GM12878 (cell line): ENCODE measurements around the gene RMP24.

Source experiments
- ATAC-seq: fragments of 200-7000 bp; cut with Tn5 transposase; 3 replicates; pipeline ENCODE4 v1.9.1; 2020; ENCODE audit warnings: mild to moderate bottlenecking, moderate library complexity
- BruUV-seq: library from RNA; stranded (reverse); fragments of 400-500 nt; replicated peaks from 2 replicates; lab custom pipeline; 2021; lab: Mats Ljungman, UMichigan
- CTCF ChIA-PET: fragments of 300-600 bp; sonication (Branson Sonifier 250); formaldehyde crosslinking; extraction: SDS; loops from one replicate; lab custom pipeline; 2021; ENCODE audit warnings: inconsistent platforms; lab: Yijun Ruan, JAX
- POLR2A ChIA-PET: fragments of 350-600 bp; formaldehyde crosslinking; extraction: SDS; loops from one replicate; lab custom pipeline; 2021; ENCODE audit warnings: inconsistent platforms; lab: Charles Lee
- RAD21 ChIA-PET: fragments of 300-600 bp; sonication (Branson Sonifier 250); formaldehyde crosslinking; loops from one replicate; lab custom pipeline; 2023; ENCODE audit warnings: antibody characterized with exemption; ENCODE audit not compliant: unreplicated experiment; lab: Charles Lee
- SMC1A ChIA-PET: fragments of 300-600 bp; sonication (Branson Sonifier 250); formaldehyde crosslinking; loops from one replicate; lab custom pipeline; 2023; ENCODE audit not compliant: unreplicated experiment, uncharacterized antibody; lab: Charles Lee
- DNase-seq: peaks from one replicate; pipeline ENCODE4 v3.0.0-alpha.2; 2011; ENCODE audit warnings: low read depth, low spot score
- FAIRE-seq: peaks from 3 replicates; lab custom pipeline; 2011; peaks lifted over from hg19 to GRCh38; lab: Jason Lieb, UNC
- H2AFZ ChIP-seq: 2 replicates; pipeline ENCODE4 v1.6.0; 2011; ENCODE audit warnings: low read depth, low read length, control low read depth; ENCODE audit not compliant: control insufficient read depth
- H3K27ac ChIP-seq: 2 replicates; pipeline ENCODE4 v1.5.1; 2011; ENCODE audit warnings: control low read depth; ENCODE audit not compliant: control insufficient read depth, insufficient read depth
- H3K27me3 ChIP-seq, 2 experiments: replicated peaks in 1 of 2; 2 replicates each; pipeline versions ENCODE4 v1.6.0 to v1.6.1; 2011; ENCODE audit warnings: low read length in 1 of 2; ENCODE audit not compliant: control insufficient read depth in 2 of 2, insufficient read depth in 2 of 2
- H3K36me3 ChIP-seq, 2 experiments: 2 replicates each; pipeline ENCODE4 v1.5.1; 2011; ENCODE audit warnings: low read length in 1 of 2; ENCODE audit not compliant: control insufficient read depth in 2 of 2, insufficient read depth in 2 of 2
- H3K4me1 ChIP-seq: 2 replicates; pipeline ENCODE4 v1.6.1; 2011; ENCODE audit warnings: mild to moderate bottlenecking, low read length, moderate library complexity, mixed read lengths; ENCODE audit not compliant: control insufficient read depth, insufficient read depth
- H3K4me2 ChIP-seq: 2 replicates; pipeline ENCODE4 v1.6.0; 2011; ENCODE audit warnings: control low read depth; ENCODE audit not compliant: control insufficient read depth, insufficient read depth
- H3K4me3 ChIP-seq: fragments of 200-600 bp; sonication (generic); 2 replicates; pipeline ENCODE4 v1.5.1; 2016
- H3K79me2 ChIP-seq: 2 replicates; pipeline ENCODE4 v1.6.0; 2011; ENCODE audit warnings: low read length; ENCODE audit not compliant: control insufficient read depth, insufficient read depth
- H3K9ac ChIP-seq: 2 replicates; pipeline ENCODE4 v1.8.0; 2011; ENCODE audit warnings: low read length, control low read depth, mixed read lengths; ENCODE audit not compliant: control insufficient read depth, insufficient read depth
- H3K9me3 ChIP-seq: replicated peaks from 3 replicates; pipeline ENCODE4 v1.5.1; 2011; ENCODE audit warnings: mild to moderate bottlenecking, low read length; ENCODE audit not compliant: control insufficient read depth, insufficient read depth
- H4K20me1 ChIP-seq: 2 replicates; pipeline ENCODE4 v1.6.0; 2011; ENCODE audit not compliant: control insufficient read depth, insufficient read depth
- POLR2A ChIP-seq: IDR thresholded peaks from 2 replicates; pipeline ENCODE4 v1.6.1; 2011; ENCODE audit warnings: low read depth, mild to moderate bottlenecking, low read length
- RBBP5 ChIP-seq: fragments of 200-600 bp; sonication (generic); conservative IDR thresholded peaks from 2 replicates; pipeline ENCODE4 v1.6.1; 2016
- SMARCA5 ChIP-seq: fragments of 450-650 bp; IDR thresholded peaks from 2 replicates; pipeline ENCODE4 v1.6.1; 2017; ENCODE audit warnings: mild to moderate bottlenecking
- WGBS: methylation state at CpG from one replicate; pipeline ENCODE4 v1.1.6; 2016; ENCODE audit warnings: low lambda C conversion rate; ENCODE audit not compliant: insufficient replicate concordance, insufficient coverage; ENCODE audit errors: missing lambda C conversion rate; 5-methylcytosine and 5-hydroxymethylcytosine counted together
- in situ Hi-C: fragments of 300-500 bp; cut with MboI; formaldehyde crosslinking; loops from 9 replicates; pipeline ENCODE4 v1.14.3; 2018; ENCODE audit warnings: mixed read lengths
- intact Hi-C: fragments of 100-400 bp; cut with micrococcal nuclease; formaldehyde crosslinking; loops from one replicate; pipeline ENCODE4 v1.14.2; 2022; ENCODE audit not compliant: unreplicated experiment
- TF ChIP-seq, protein P1 (sequence below): fragments of 150-350 bp; IDR thresholded peaks from 2 replicates; pipeline ENCODE4 v1.6.1; 2014; ENCODE audit warnings: mild to moderate bottlenecking, low read depth, low read length

Gene RMP24

DNA sequence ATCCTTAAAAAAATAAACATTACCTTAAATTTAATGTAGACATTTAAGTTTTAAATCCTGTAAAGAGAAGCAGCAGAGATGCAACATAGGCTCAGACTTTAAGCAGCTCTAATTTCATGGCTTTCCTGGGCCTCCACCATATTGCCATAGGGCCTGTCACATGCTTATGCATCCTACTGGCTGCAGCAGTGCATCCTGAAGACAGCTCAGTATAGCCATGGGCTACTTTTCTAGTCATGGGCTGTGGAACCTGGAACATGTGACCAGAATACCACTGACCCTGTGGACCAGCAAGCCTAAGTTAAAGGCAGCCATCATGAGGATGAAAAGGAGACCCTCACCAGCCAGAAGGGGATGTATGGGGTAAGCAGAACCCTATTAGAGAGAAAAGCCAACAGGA, 10.7 kb downstream of the RMP24 start:
- intact Hi-C loops (no loop called here), in situ Hi-C loops (no loop called here)
- H3K79me2 ChIP-seq, result no peaks in the 10 kb centered on the region
- peaks cover 2 to 8% of the 10 kb centered on the region in 2 experiments for H3K36me3 ChIP-seq
- no peaks in the 10 kb centered on the region for H4K20me1 ChIP-seq
- H3K27me3 ChIP-seq, result no peaks in the 10 kb centered on the region
- ChIA-PET RAD21 (no interaction called here), CTCF (no interaction called here), POLR2A (no interaction called here), SMC1A (no interaction called here)
- DNase-seq, result no peak
- no peak overlapping the region for H3K4me3 ChIP-seq
- no peaks in the 10 kb centered on the region for H3K9me3 ChIP-seq
- TF ChIP-seq POLR2A (0 out of 2 replicates have a peak, but pooled peaks have one; percentile 8), RBBP5 (no peak)
- no peak overlapping the region for H3K4me2 ChIP-seq
- H2AFZ ChIP-seq, result no peak overlapping the region
- no peaks in the 10 kb centered on the region for H3K4me1 ChIP-seq
- H3K27ac ChIP-seq, result no peak overlapping the region
- ATAC-seq, result no peak
- H3K9ac ChIP-seq, result no peak overlapping the region
- no TSS peak for BruUV-seq
- FAIRE-seq, result no peak

DNA sequence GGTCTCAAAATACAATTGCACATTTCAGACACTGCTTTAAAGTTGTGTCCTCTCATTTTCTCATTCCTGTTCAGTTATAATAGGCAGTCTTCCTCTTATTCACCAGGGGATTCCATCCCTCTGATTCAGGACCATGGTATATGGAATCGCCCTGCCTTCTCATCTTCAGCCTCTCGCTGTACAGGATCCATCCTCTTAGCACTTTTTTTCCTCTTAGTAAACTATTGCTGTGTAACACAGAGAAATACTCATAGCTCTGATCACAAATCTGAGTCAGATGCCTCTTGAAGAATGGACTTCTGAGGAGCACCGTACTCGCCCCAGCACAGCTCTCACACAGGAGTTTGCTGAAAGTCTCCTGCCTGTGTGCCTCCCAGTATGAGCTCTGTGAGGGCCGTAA, 11.3 kb downstream of the RMP24 start:
- Histone ChIP-seq H3K9ac (no peak overlapping the region), H3K27ac (no peak overlapping the region), H3K27me3 (no peaks in the 10 kb centered on the region), H3K9me3 (no peaks in the 10 kb centered on the region), H3K4me3 (no peak overlapping the region), H4K20me1 (no peaks in the 10 kb centered on the region), H3K4me2 (no peak overlapping the region), H3K36me3 (peaks cover 0 to 7% of the 10 kb centered on the region in 2 experiments; a peak in 2 of 4 replicates), H3K79me2 (no peaks in the 10 kb centered on the region), H3K4me1 (no peaks in the 10 kb centered on the region), H2AFZ (no peak overlapping the region)
- DNase-seq (no peak), FAIRE-seq (no peak), ATAC-seq (no peak)
- TF ChIP-seq, protein P1, sequence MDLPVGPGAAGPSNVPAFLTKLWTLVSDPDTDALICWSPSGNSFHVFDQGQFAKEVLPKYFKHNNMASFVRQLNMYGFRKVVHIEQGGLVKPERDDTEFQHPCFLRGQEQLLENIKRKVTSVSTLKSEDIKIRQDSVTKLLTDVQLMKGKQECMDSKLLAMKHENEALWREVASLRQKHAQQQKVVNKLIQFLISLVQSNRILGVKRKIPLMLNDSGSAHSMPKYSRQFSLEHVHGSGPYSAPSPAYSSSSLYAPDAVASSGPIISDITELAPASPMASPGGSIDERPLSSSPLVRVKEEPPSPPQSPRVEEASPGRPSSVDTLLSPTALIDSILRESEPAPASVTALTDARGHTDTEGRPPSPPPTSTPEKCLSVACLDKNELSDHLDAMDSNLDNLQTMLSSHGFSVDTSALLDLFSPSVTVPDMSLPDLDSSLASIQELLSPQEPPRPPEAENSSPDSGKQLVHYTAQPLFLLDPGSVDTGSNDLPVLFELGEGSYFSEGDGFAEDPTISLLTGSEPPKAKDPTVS, result no peak
- TF ChIP-seq SMARCA5, result no peak
- intact Hi-C loops, result no loop called here
- ChIA-PET SMC1A (no interaction called here), CTCF (no interaction called here), RAD21 (no interaction called here), POLR2A (no interaction called here)
- 97% methylated on average over 5 of the region's 5 CpGs for WGBS
- no TSS peak for BruUV-seq
- in situ Hi-C loops, result no loop called here
